OCI-LY1 (cell line): ENCODE results near the gene RRAS2.

Source experiments
- H2AFZ ChIP-seq: fragments of 200-600 bp; sonication (generic), shearing (Covaris generic); 2 replicates; pipeline ENCODE4 v1.6.0; 2014; ENCODE audit warnings: antibody characterized with exemption, mild to moderate bottlenecking, low read length
- H3F3A ChIP-seq: fragments of 200-600 bp; sonication (generic), shearing (Covaris generic); 2 replicates; pipeline ENCODE4 v1.6.0; 2014; ENCODE audit warnings: mild to moderate bottlenecking, antibody characterized with exemption, low read length, moderate library complexity; ENCODE audit not compliant: insufficient read depth
- H3K27ac ChIP-seq: fragments of 200-600 bp; sonication (generic); 2 replicates; pipeline ENCODE4 v1.5.1; 2014; ENCODE audit warnings: low read length, mixed run types, mild to moderate bottlenecking, low read depth; ENCODE audit not compliant: poor library complexity, severe bottlenecking
- H3K27me3 ChIP-seq: fragments of 200-600 bp; sonication (generic); 2 replicates; pipeline ENCODE4 v1.6.0; 2014; ENCODE audit warnings: antibody characterized with exemption, mild to moderate bottlenecking, low read length, moderate library complexity; ENCODE audit not compliant: insufficient read depth
- H3K36me3 ChIP-seq: fragments of 200-600 bp; sonication (generic); 2 replicates; pipeline ENCODE4 v1.6.1; 2014; ENCODE audit warnings: mild to moderate bottlenecking, antibody characterized with exemption, low read length, moderate library complexity, mixed read lengths; ENCODE audit not compliant: insufficient read depth
- H3K4me1 ChIP-seq: fragments of 200-600 bp; sonication (generic); 2 replicates; pipeline ENCODE4 v1.5.1; 2014; ENCODE audit warnings: mild to moderate bottlenecking, low read length, moderate library complexity; ENCODE audit not compliant: insufficient read depth, severe bottlenecking
- H3K4me2 ChIP-seq: fragments of 200-600 bp; sonication (generic), shearing (Covaris generic); 2 replicates; pipeline ENCODE4 v1.6.1; 2014; ENCODE audit warnings: low read length
- H3K4me3 ChIP-seq: fragments of 200-600 bp; sonication (generic); 2 replicates; pipeline ENCODE4 v1.5.1; 2014; ENCODE audit warnings: low read length, low read depth, mild to moderate bottlenecking, mixed read lengths; ENCODE audit not compliant: poor library complexity, severe bottlenecking
- H3K79me2 ChIP-seq: fragments of 200-600 bp; shearing (Covaris generic); 2 replicates; pipeline ENCODE4 v1.6.1; 2016; ENCODE audit warnings: mixed run types, low read length, mixed read lengths; ENCODE audit not compliant: insufficient read depth
- H3K9ac ChIP-seq: fragments of 200-600 bp; sonication (generic), shearing (Covaris generic); 2 replicates; pipeline ENCODE4 v1.6.1; 2014; ENCODE audit warnings: mild to moderate bottlenecking, low read length, mixed read lengths
- H3K9me2 ChIP-seq: fragments of 200-600 bp; sonication (generic), shearing (Covaris generic); 2 replicates; pipeline ENCODE4 v1.6.1; 2014; ENCODE audit warnings: low read depth, mild to moderate bottlenecking, low read length, mixed read lengths
- H3K9me3 ChIP-seq: fragments of 200-600 bp; shearing (Covaris generic); 2 replicates; pipeline ENCODE4 v1.6.1; 2014; ENCODE audit warnings: low read length, mixed read lengths
- H4K20me1 ChIP-seq: fragments of 200-600 bp; sonication (generic), shearing (Covaris generic); 2 replicates; pipeline ENCODE4 v1.6.0; 2016; ENCODE audit warnings: mild to moderate bottlenecking, low read length; ENCODE audit not compliant: insufficient read depth
- EZH2 ChIP-seq: fragments of 200-600 bp; sonication (generic), shearing (Covaris generic); IDR thresholded peaks from 2 replicates; pipeline ENCODE4 v1.8.0; 2017; ENCODE audit warnings: borderline replicate concordance, mixed run types, mild to moderate bottlenecking, antibody characterized with exemption, low read length, moderate library complexity, mixed read lengths
- TF ChIP-seq, protein P1 (sequence below): fragments of 200-600 bp; sonication (generic), shearing (Covaris generic); IDR thresholded peaks from 2 replicates; pipeline ENCODE4 v1.5.1; 2017; ENCODE audit warnings: mild to moderate bottlenecking, antibody characterized with exemption, low read length, moderate library complexity, mixed read lengths

Gene RRAS2

DNA sequence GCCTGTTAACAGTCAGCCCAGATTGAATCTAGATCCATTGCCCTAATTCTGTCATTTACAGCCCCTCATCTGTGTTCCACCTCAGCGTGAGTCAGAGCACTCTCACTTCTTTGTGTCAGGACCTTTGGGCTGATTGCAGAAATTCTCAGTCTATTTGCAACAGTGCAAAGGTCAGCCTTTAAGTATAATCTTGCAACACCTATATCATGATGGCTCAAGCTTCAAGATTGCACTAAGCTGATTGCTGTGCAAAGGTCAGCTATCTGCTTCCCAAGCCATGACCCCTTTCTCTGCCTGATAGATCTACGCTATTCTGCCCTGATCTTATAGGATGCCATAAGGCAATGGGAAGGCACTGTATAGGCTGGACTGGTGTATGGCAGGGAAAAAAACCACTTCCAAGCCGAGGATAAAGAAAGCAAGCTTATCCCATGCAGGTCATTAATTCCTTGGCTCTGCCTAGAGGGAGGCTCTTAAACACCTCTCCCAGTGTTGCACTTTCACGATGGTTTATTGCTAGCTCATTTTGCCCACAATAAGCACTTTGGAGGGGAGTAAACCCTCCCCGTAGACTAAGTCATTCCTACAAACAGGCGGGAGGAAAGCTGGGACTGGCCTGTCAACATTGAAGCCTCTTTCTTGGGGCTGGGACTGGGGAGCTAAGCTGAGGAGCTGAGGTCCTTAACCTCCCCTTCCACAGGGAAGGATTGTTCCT lies 100.6 kb downstream of the RRAS2 start:
- H4K20me1 ChIP-seq: no peaks in the 10 kb centered on the region
- H3F3A ChIP-seq: no peaks in the 10 kb centered on the region
- no peak overlapping the region for H3K4me3 ChIP-seq
- no peak overlapping the region for H2AFZ ChIP-seq
- H3K27ac ChIP-seq: no peak overlapping the region
- no peaks in the 10 kb centered on the region for H3K36me3 ChIP-seq
- H3K9ac ChIP-seq: no peak overlapping the region
- no peak overlapping the region for H3K4me2 ChIP-seq
- H3K9me3 ChIP-seq: no peaks in the 10 kb centered on the region
- TF ChIP-seq, protein P1, sequence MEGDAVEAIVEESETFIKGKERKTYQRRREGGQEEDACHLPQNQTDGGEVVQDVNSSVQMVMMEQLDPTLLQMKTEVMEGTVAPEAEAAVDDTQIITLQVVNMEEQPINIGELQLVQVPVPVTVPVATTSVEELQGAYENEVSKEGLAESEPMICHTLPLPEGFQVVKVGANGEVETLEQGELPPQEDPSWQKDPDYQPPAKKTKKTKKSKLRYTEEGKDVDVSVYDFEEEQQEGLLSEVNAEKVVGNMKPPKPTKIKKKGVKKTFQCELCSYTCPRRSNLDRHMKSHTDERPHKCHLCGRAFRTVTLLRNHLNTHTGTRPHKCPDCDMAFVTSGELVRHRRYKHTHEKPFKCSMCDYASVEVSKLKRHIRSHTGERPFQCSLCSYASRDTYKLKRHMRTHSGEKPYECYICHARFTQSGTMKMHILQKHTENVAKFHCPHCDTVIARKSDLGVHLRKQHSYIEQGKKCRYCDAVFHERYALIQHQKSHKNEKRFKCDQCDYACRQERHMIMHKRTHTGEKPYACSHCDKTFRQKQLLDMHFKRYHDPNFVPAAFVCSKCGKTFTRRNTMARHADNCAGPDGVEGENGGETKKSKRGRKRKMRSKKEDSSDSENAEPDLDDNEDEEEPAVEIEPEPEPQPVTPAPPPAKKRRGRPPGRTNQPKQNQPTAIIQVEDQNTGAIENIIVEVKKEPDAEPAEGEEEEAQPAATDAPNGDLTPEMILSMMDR: no peak
- no peak for TF ChIP-seq EZH2
- no peaks in the 10 kb centered on the region for H3K4me1 ChIP-seq
- no peaks in the 10 kb centered on the region for H3K9me2 ChIP-seq
- no peaks in the 10 kb centered on the region; the same call in 1 of the 2 replicates for H3K27me3 ChIP-seq
- no peaks in the 10 kb centered on the region for H3K79me2 ChIP-seq

GRCh38 chr11:14255238-14255534 lies 103.8 kb downstream of the RRAS2 start:
- H4K20me1 ChIP-seq: no peaks in the 10 kb centered on the region
- H2AFZ ChIP-seq: no peak overlapping the region
- no peaks in the 10 kb centered on the region; the same call in 1 of the 2 replicates for H3K27me3 ChIP-seq
- no peak for TF ChIP-seq EZH2
- TF ChIP-seq, protein P1: no peak
- H3K27ac ChIP-seq: no peak overlapping the region
- no peak overlapping the region for H3K4me2 ChIP-seq
- no peak overlapping the region for H3K4me3 ChIP-seq
- no peaks in the 10 kb centered on the region for H3K36me3 ChIP-seq
- H3K9me3 ChIP-seq: no peaks in the 10 kb centered on the region
- no peak overlapping the region for H3K9ac ChIP-seq
- no peaks in the 10 kb centered on the region for H3K79me2 ChIP-seq
- no peaks in the 10 kb centered on the region for H3K9me2 ChIP-seq
- H3F3A ChIP-seq: no peaks in the 10 kb centered on the region
- H3K4me1 ChIP-seq: no peaks in the 10 kb centered on the region

- H3K27me3 ChIP-seq: no peaks in the 10 kb centered on the region; the same call in 1 of the 2 replicates
- no peak overlapping the region for H3K9ac ChIP-seq
- H3K79me2 ChIP-seq: no peaks in the 10 kb centered on the region
- TF ChIP-seq, protein P1: no peak
- TF ChIP-seq EZH2: no peak
- no peaks in the 10 kb centered on the region for H3K4me1 ChIP-seq
- H3K9me3 ChIP-seq: no peaks in the 10 kb centered on the region
- H3K9me2 ChIP-seq: no peaks in the 10 kb centered on the region
- no peak overlapping the region for H3K4me2 ChIP-seq
- no peak overlapping the region for H3K27ac ChIP-seq
- H4K20me1 ChIP-seq: no peaks in the 10 kb centered on the region
- no peak overlapping the region for H2AFZ ChIP-seq
- H3F3A ChIP-seq: no peaks in the 10 kb centered on the region
- H3K36me3 ChIP-seq: no peaks in the 10 kb centered on the region
- H3K4me3 ChIP-seq: no peak overlapping the region
These were observed 104.3 kb downstream of the RRAS2 start for GRCh38 chr11:14254533-14255237.
